Mesodermal cell (in vitro differentiated cells): Measurements from ENCODE around the gene ZNF587B.
A peak's percentile ranks its signal among the peaks of the same experiment; 100 is the strongest.
"Not testable (repeated sequence)": the region's sequence is repeated elsewhere in the genome, so short reads cannot be mapped to it uniquely, and the experiment has no call there.

ENCODE experiments used
- H3K27ac ChIP-seq: 2 replicates; pipeline ENCODE4 v1.7.0; 2013; ENCODE audit warnings: mild to moderate bottlenecking, low read depth, low read length, moderate library complexity; ENCODE audit not compliant: severe bottlenecking
- H3K36me3 ChIP-seq: 2 replicates; pipeline ENCODE4 v1.7.1; 2013; ENCODE audit warnings: mild to moderate bottlenecking, low read length, moderate library complexity; ENCODE audit not compliant: control insufficient read depth, insufficient read depth
- H3K4me1 ChIP-seq: one replicate; pipeline ENCODE4 v1.7.1; 2013; ENCODE audit warnings: mild to moderate bottlenecking, low read length; ENCODE audit not compliant: insufficient read depth, control insufficient read depth, poor library complexity, severe bottlenecking
- H3K4me3 ChIP-seq: 2 replicates; pipeline ENCODE4 v1.7.0; 2013; ENCODE audit warnings: low read length, control low read depth, mild to moderate bottlenecking; ENCODE audit not compliant: insufficient read depth, poor library complexity, severe bottlenecking; ENCODE audit errors: extremely low read depth
- H3K9me3 ChIP-seq: 2 replicates; pipeline ENCODE4 v1.7.1; 2013; ENCODE audit warnings: mild to moderate bottlenecking, low read length, moderate library complexity; ENCODE audit not compliant: control insufficient read depth
- WGBS, 2 experiments: methylation state at CpG; one replicate each; pipeline ENCODE4 v1.1.5; 2013; ENCODE audit warnings: missing lambda C conversion rate in 2 of 2; ENCODE audit not compliant: insufficient coverage in 2 of 2; 5-methylcytosine and 5-hydroxymethylcytosine counted together

Gene ZNF587B

GRCh38 chr19:57810410-57811295 is 19.4 kb upstream of the ZNF587B start:
- H3K4me1 ChIP-seq, H3K27ac ChIP-seq, H3K9me3 ChIP-seq, H3K4me3 ChIP-seq: not testable (repeated sequence)
- peaks cover 49% of the 10 kb centered on the region for H3K36me3 ChIP-seq
- WGBS, 2 experiments = 80 to 92% methylated on average over 11 to 13 of the region's 17 CpGs

GRCh38 chr19:57812226-57812625 is 17.9 kb upstream of the ZNF587B start:
- Histone ChIP-seq H3K4me3 (no peak overlapping the region), H3K36me3 (peaks cover 41% of the 10 kb centered on the region), H3K27ac (no peak overlapping the region), H3K9me3 (no peaks in the 10 kb centered on the region), H3K4me1 (no peaks in the 10 kb centered on the region)
- 96 to 100% methylated on average over 2 to 3 of the region's 3 CpGs for WGBS, 2 experiments

GRCh38 chr19:57812975-57813820 is 16.9 kb upstream of the ZNF587B start:
- not testable (repeated sequence) for H3K9me3 ChIP-seq, H3K4me3 ChIP-seq, H3K4me1 ChIP-seq, H3K27ac ChIP-seq
- WGBS, 2 experiments = 90 to 94% methylated on average over 3 to 6 of the region's 13 CpGs
- peaks cover 34% of the 10 kb centered on the region for H3K36me3 ChIP-seq

- Histone ChIP-seq H3K27ac (peak overlapping the region; percentile 53), H3K36me3 (peaks cover 28% of the 10 kb centered on the region), H3K9me3 (no peaks in the 10 kb centered on the region), H3K4me3 (peak overlapping the region; percentile 95), H3K4me1 (peaks cover 3% of the 10 kb centered on the region)
- WGBS, 2 experiments = 20 to 22% methylated on average over 12 to 13 of the region's 13 CpGs
These were observed 16.1 kb upstream of the ZNF587B start for GRCh38 chr19:57813919-57814504.

GRCh38 chr19:57814505-57815246 is 15.4 kb upstream of the ZNF587B start, which contains the start of gene ZNF552:
Gene ZNF552, minus strand, starts transcription at chr19:57814913. Its CDS starts 170 bp downstream, at chr19:57814743.
- WGBS, 2 experiments = 2% methylated on average over 44 to 45 of the region's 50 CpGs
- peak within 1 kb of the TSS; percentile 53 for H3K27ac ChIP-seq
- H3K36me3 ChIP-seq = peaks cover 22% of the 10 kb centered on the region

GRCh38 chr19:57815247-57816075 is 14.6 kb upstream of the ZNF587B start:
- H3K9me3 ChIP-seq = no peaks in the 10 kb centered on the region
- H3K27ac ChIP-seq = no peak overlapping the region
- peaks cover 16% of the 10 kb centered on the region for H3K36me3 ChIP-seq
- 95 to 99% methylated on average over 13 to 15 of the region's 17 CpGs for WGBS, 2 experiments
- H3K4me3 ChIP-seq = peak overlapping the region; percentile 95
- H3K4me1 ChIP-seq = peaks cover 3% of the 10 kb centered on the region

More at GRCh38 chr19:57814505-57815246, 15.4 kb upstream of the ZNF587B start, which contains the start of gene ZNF552:
- H3K4me3 ChIP-seq = peak within 1 kb of the TSS; percentile 95
- H3K9me3 ChIP-seq = no peaks in the 10 kb centered on the region
- peaks cover 3% of the 10 kb centered on the region for H3K4me1 ChIP-seq

- WGBS, 2 experiments = 96 to 97% methylated on average over 6 of the region's 7 CpGs
- no peak overlapping the region for H3K27ac ChIP-seq
- no peaks in the 10 kb centered on the region for H3K9me3 ChIP-seq
- peaks cover 8% of the 10 kb centered on the region for H3K4me1 ChIP-seq
- peaks cover 16% of the 10 kb centered on the region for H3K36me3 ChIP-seq
- no peak overlapping the region for H3K4me3 ChIP-seq
These were observed 13.4 kb upstream of the ZNF587B start for GRCh38 chr19:57816652-57817051.

GRCh38 chr19:57817976-57818375 is 12.1 kb upstream of the ZNF587B start:
- Histone ChIP-seq H3K4me3 (no peak overlapping the region), H3K27ac (no peak overlapping the region), H3K4me1 (peaks cover 8% of the 10 kb centered on the region), H3K36me3 (peaks cover 11% of the 10 kb centered on the region), H3K9me3 (no peaks in the 10 kb centered on the region)
- WGBS, 2 experiments = 94 to 95% methylated on average over 11 to 13 of the region's 14 CpGs

GRCh38 chr19:57818378-57818777 is 11.7 kb upstream of the ZNF587B start:
- WGBS, 2 experiments = 87 to 98% methylated on average over 7 of the region's 7 CpGs
- no peak overlapping the region for H3K27ac ChIP-seq
- no peaks in the 10 kb centered on the region for H3K9me3 ChIP-seq
- no peak overlapping the region for H3K4me3 ChIP-seq
- H3K4me1 ChIP-seq = peaks cover 8% of the 10 kb centered on the region
- H3K36me3 ChIP-seq = peaks cover 10% of the 10 kb centered on the region
